Body of pancreas (tissue), 4 donors: ENCODE data around the gene B3GNT4. TPM values are rescaled to one million over a fixed set of nuclear protein-coding genes. Genes with fewer than 3 reads are reported as not detected.
"Not testable (repeated sequence)": the region's sequence is repeated elsewhere in the genome, so short reads cannot be mapped to it uniquely, and the experiment has no call there.

Source experiments
- ATAC-seq: fragments of 150-250 bp; one replicate; pipeline ENCODE4 v1.9.1; 2016
- DNase-seq, 4 donors: peaks; one replicate each; pipeline ENCODE4 v3.0.0-alpha.2; 2019
- H3K27ac ChIP-seq, 4 donors: fragments of 200-600 bp; sonication (generic); 1 replicate in 3 of 4; 2 replicates in 1 of 4; pipeline versions ENCODE4 v1.5.1 to v1.6.1; 2016 to 2019; ENCODE audit warnings: mild to moderate bottlenecking in 1 of 4, mixed read lengths in 1 of 4, moderate library complexity in 1 of 4
- H3K27me3 ChIP-seq, 2 donors: fragments of 200-600 bp; sonication (generic); one replicate each; pipeline ENCODE4 v1.6.0; 2016; ENCODE audit warnings: mild to moderate bottlenecking in 1 of 2
- H3K36me3 ChIP-seq, 2 donors: fragments of 200-600 bp; sonication (generic); replicated peaks in 1 of 2; 2 replicates each; pipeline ENCODE4 v1.5.1; 2016; ENCODE audit warnings: low read depth in 2 of 2; ENCODE audit not compliant: insufficient read depth in 1 of 2
- H3K4me1 ChIP-seq: fragments of 200-600 bp; sonication (generic); one replicate; pipeline ENCODE4 v1.6.0; 2016
- H3K4me3 ChIP-seq, 2 donors: fragments of 200-600 bp; sonication (generic); 1 replicate in 1 of 2; 2 replicates in 1 of 2; pipeline ENCODE4 v1.5.1; 2016 to 2019
- H3K9me3 ChIP-seq, 3 donors: fragments of 200-600 bp; sonication (generic); 1 replicate in 2 of 3; 2 replicates in 1 of 3; pipeline ENCODE4 v1.5.1; 2016
- CTCF ChIP-seq, 7 experiments: fragments of 450-650 bp in 4 of 7; fragments of 200-600 bp in 3 of 7; sonication (generic) in 3 of 7; IDR thresholded peaks; one replicate each; pipeline ENCODE4 v1.5.1; 2016 to 2019; ENCODE audit warnings: antibody characterized with exemption in 7 of 7
- POLR2A ChIP-seq, 3 donors: fragments of 450-650 bp; IDR thresholded peaks; one replicate each; pipeline ENCODE4 v1.6.1; 2016; ENCODE audit warnings: antibody characterized with exemption in 3 of 3, mild to moderate bottlenecking in 2 of 3
- WGBS, 2 donors: methylation state at CpG; one replicate each; pipeline ENCODE4 v1.1.5; 2017; 5-methylcytosine and 5-hydroxymethylcytosine counted together
- intact Hi-C: fragments of 100-400 bp; cut with DNase I; formaldehyde crosslinking; loops from one replicate; pipeline ENCODE4 v1.15.1; 2023
- total RNA-seq, 2 donors: library from RNA; depleted of rRNA; stranded (reverse); fragments of >200 nt; gene quantifications; one replicate each; pipeline ENCODE4 v1.1.0, GENCODE V29; 2016

The B3GNT4 gene
- total RNA-seq, 2 donors from 2014 or later: not detected

- no peak for DNase-seq
- Histone ChIP-seq H3K4me3 (no peak overlapping the region), H3K27me3 (no peaks in the 10 kb centered on the region), H3K36me3 (no peaks in the 10 kb centered on the region), H3K9me3 (no peaks in the 10 kb centered on the region), H3K27ac (no peak overlapping the region), H3K4me1 (no peaks in the 10 kb centered on the region)
- intact Hi-C loops: no loop called here
- no peak for ATAC-seq
- no peak for TF ChIP-seq CTCF (IDR thresholded peaks at IDR 0.05)
- no peak for TF ChIP-seq POLR2A (IDR thresholded peaks at IDR 0.05)
- WGBS, 2 donors: 93% methylated on average over 3 of the region's 3 CpGs
Observed at GRCh38 chr12:122168492-122168891, 35.0 kb upstream of the B3GNT4 start.

- no peak overlapping the region for H3K4me3 ChIP-seq
- DNase-seq (no peak), ATAC-seq (no peak)
- intact Hi-C loops: no loop called here
- H3K4me1 ChIP-seq: no peaks in the 10 kb centered on the region
- no peaks in the 10 kb centered on the region for H3K27me3 ChIP-seq
- TF ChIP-seq CTCF (IDR thresholded peaks at IDR 0.05) (no peak), POLR2A (IDR thresholded peaks at IDR 0.05) (no peak)
- WGBS, 2 donors: 72 to 76% methylated on average over 5 of the region's 5 CpGs
- H3K36me3 ChIP-seq: no peaks in the 10 kb centered on the region
- H3K27ac ChIP-seq: no peak overlapping the region
- H3K9me3 ChIP-seq: no peaks in the 10 kb centered on the region
Observed at GRCh38 chr12:122171399-122171798, 32.1 kb upstream of the B3GNT4 start.

- intact Hi-C loops: no loop called here
- H3K36me3 ChIP-seq: no peaks in the 10 kb centered on the region
- no peak overlapping the region for H3K4me3 ChIP-seq
- H3K27me3 ChIP-seq: no peaks in the 10 kb centered on the region
- no peak for ATAC-seq
- TF ChIP-seq CTCF (IDR thresholded peaks at IDR 0.05) (no peak), POLR2A (IDR thresholded peaks at IDR 0.05) (no peak)
- DNase-seq: no peak
- H3K9me3 ChIP-seq: no peaks in the 10 kb centered on the region
- WGBS, 2 donors: 42 to 49% methylated on average over 11 to 17 of the region's 17 CpGs
- no peaks in the 10 kb centered on the region for H3K4me1 ChIP-seq
- no peak overlapping the region for H3K27ac ChIP-seq
Observed at GRCh38 chr12:122172262-122172939, 31.1 kb upstream of the B3GNT4 start.

GRCh38 chr12:122174155-122174845, 29.2 kb upstream of the B3GNT4 start, which contains the start of gene IL31:
IL31 (minus strand) TSS chr12:122174221; CDS start chr12:122174172, 49 bp downstream.
- ATAC-seq (no peak), DNase-seq (no peak)
- Histone ChIP-seq H3K27me3 (no peaks in the 10 kb centered on the region), H3K4me3 (no peak within 1 kb of the TSS), H3K4me1 (no peaks in the 10 kb centered on the region), H3K27ac (no peak within 1 kb of the TSS), H3K36me3 (no peaks in the 10 kb centered on the region), H3K9me3 (no peaks in the 10 kb centered on the region)
- 79 to 86% methylated on average over 16 to 17 of the region's 17 CpGs for WGBS, 2 donors
- no peak for TF ChIP-seq CTCF (IDR thresholded peaks at IDR 0.05)
- TF ChIP-seq POLR2A (IDR thresholded peaks at IDR 0.05): no peak
- intact Hi-C loops: no loop called here

- H3K9me3 ChIP-seq, H3K36me3 ChIP-seq, intact Hi-C loops, H3K4me1 ChIP-seq, H3K27ac ChIP-seq, H3K4me3 ChIP-seq, H3K27me3 ChIP-seq, ATAC-seq, DNase-seq: not testable (repeated sequence)
- 84 to 94% methylated on average over 4 of the region's 4 CpGs for WGBS, 2 donors
Observed at GRCh38 chr12:122176473-122176872, 27.0 kb upstream of the B3GNT4 start.
